Neural progenitor cell (in vitro differentiated cells): ENCODE data around the gene SLC4A4.

Experiments
- CTCF ChIP-seq: fragments of 200-600 bp; sonication (generic); IDR thresholded peaks from 2 replicates; pipeline ENCODE4 v1.5.1; 2017; ENCODE audit warnings: antibody characterized with exemption, mild to moderate bottlenecking
- EZH2phosphoT487 ChIP-seq: fragments of 200-600 bp; sonication (generic); IDR thresholded peaks from 2 replicates; pipeline ENCODE4 v1.6.1; 2017; ENCODE audit warnings: antibody characterized with exemption

- TF ChIP-seq CTCF (no peak), EZH2phosphoT487 (no peak)
Observed at GRCh38 chr4:71334465-71334882, 4.3 kb upstream of the SLC4A4 start.
